Central memory CD8-positive, alpha-beta T cell (primary cell): ENCODE data around the gene FHAD1.
A peak's percentile ranks its signal among the peaks of the same experiment; 100 is the strongest.

Source experiments
- ATAC-seq: fragments of 150-1000 bp; cut with Tn5 transposase; replicated peaks from 2 replicates; pipeline ENCODE4 v1.10.0; 2022; ENCODE audit warnings: mild to moderate bottlenecking, moderate FRiP score, moderate number of reproducible peaks; ENCODE audit not compliant: poor library complexity, severe bottlenecking; ENCODE audit errors: extremely low read depth
- DNase-seq, 2 donors: peaks; one replicate each; pipeline ENCODE4 v3.0.0; 2021; ENCODE audit warnings: low spot score in 2 of 2
- H3K27ac Mint-ChIP-seq: one replicate; pipeline ENCODE4 v1.8.0; 2022; ENCODE audit warnings: low read depth, mild to moderate bottlenecking, moderate library complexity, mixed read lengths
- H3K27me3 Mint-ChIP-seq: one replicate; pipeline ENCODE4 v1.8.0; 2022; ENCODE audit warnings: mixed read lengths
- H3K36me3 Mint-ChIP-seq: one replicate; pipeline ENCODE4 v1.8.0; 2022; ENCODE audit warnings: mild to moderate bottlenecking, moderate library complexity, mixed read lengths; ENCODE audit not compliant: insufficient read depth
- H3K4me1 Mint-ChIP-seq: one replicate; pipeline ENCODE4 v1.8.0; 2022; ENCODE audit warnings: mixed read lengths
- H3K4me3 Mint-ChIP-seq: one replicate; pipeline ENCODE4 v1.8.0; 2022; ENCODE audit warnings: mild to moderate bottlenecking, moderate library complexity, mixed read lengths
- H3K9me3 Mint-ChIP-seq: one replicate; pipeline ENCODE4 v1.8.0; 2022; ENCODE audit warnings: mixed read lengths

The FHAD1 gene

DNA sequence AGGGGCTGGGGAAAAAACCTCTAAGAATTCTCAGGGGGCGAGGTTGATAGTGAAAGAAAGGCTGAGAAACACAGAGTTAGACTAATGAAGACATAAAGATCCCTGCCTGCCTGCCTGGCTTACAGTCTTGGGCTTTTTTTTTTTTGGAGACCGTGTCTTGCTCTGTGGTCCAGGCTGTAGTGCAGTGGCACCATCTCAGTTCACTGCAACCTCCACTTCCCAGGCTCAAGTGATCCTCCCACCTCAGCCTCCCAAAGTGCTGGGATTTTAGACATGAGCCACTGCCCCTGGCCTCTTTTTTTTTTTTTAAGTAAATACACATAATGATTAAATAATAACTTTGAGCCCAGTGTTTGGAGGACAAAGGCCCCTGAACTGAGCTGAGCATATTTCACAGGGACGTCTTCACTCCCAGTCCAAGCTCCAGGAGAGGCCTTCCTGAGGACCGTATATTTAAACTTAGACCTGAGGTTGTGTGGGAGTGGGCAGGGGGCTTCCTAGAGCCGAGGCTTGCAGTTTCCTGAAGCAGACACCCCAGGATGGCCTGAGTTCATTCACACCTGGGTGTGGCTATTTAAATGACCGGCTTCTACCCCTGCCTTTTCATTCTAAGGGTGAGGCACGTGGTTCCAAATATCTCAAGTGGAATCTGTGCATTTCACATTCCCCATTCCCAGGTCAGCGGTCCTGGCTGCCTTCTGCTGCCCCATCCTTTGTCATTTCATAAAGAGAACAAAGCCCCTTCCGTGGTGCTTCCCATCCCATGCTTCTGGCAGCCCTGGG, 146.6 kb downstream of the FHAD1 start:
- Mint-ChIP-seq H3K27me3 (no peaks in the 10 kb centered on the region), H3K9me3 (no peaks in the 10 kb centered on the region), H3K36me3 (peaks cover 2% of the 10 kb centered on the region), H3K27ac (no peak overlapping the region), H3K4me3 (no peak overlapping the region), H3K4me1 (no peaks in the 10 kb centered on the region)
- ATAC-seq (no peak), DNase-seq (no peak)

DNA sequence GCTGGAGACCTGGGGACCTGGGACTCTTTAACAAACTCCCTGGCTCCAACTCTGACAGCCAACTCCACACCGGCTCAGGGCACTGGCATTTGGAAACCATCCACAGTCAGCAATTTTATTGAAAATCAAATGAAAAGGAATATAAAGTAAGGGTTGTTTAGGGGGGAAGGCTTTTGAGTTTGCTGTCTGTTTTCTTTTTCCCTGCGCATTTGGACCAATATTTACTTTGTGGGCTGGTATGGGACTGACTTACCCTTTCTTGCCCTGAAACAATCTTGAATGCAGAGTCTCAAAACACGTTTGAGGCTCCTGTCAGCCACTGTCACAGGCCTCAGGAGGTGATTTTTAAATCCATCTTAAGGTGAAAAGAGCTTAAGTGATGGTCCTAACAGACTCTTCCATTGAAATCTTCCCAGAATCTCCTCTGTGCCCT, 147.3 kb downstream of the FHAD1 start:
- Mint-ChIP-seq H3K9me3 (no peaks in the 10 kb centered on the region), H3K27ac (no peak overlapping the region), H3K4me1 (no peaks in the 10 kb centered on the region), H3K4me3 (no peak overlapping the region), H3K27me3 (no peaks in the 10 kb centered on the region), H3K36me3 (peaks cover 2% of the 10 kb centered on the region)
- DNase-seq: no peak
- ATAC-seq: no peak

DNA sequence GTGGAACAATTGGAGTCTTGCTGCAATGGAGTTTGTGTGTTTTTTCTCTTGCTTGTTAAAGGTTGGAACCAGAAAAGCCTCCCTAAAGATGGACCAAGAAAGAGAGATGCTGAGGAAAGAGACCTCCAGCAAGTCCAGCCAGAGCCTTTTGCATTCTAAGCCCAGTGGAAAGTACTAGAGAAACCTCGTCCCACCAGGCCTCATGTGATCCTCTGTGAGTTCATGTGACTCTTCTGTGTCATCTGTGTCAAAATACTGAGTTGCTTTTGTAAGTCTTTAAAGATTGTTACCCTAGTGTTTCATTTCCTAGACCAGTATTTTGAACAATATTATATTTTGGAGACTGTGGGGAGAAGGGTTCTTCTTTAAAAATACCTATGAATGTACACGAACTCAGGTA, 150.2 kb downstream of the FHAD1 start:
- Mint-ChIP-seq H3K27me3 (no peaks in the 10 kb centered on the region), H3K27ac (no peak overlapping the region), H3K9me3 (no peaks in the 10 kb centered on the region), H3K36me3 (no peaks in the 10 kb centered on the region), H3K4me1 (peaks cover 5% of the 10 kb centered on the region), H3K4me3 (no peak overlapping the region)
- no peak for DNase-seq
- ATAC-seq: no peak

DNA sequence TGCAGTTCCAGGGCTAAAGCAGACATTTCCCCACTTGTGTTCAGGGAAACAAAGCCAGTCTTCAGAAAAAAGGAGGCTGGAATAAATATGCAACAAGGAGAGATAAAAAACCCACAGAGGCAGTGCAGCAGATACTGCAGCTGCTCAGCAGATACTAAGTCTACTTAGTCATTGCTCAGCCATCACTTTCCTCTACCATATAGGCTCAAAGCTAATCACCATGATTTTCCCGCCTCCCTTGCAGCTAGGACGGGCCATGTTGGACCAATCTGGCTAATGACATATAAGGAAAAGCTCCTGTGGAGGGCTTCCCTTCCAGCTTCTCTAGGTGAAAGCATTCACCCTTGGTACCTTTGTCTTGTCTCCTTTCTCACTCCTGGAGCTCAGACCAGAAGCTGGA, 152.7 kb downstream of the FHAD1 start:
- Mint-ChIP-seq H3K27ac (peak overlapping the region; percentile 19), H3K9me3 (no peaks in the 10 kb centered on the region), H3K4me1 (peaks cover 5% of the 10 kb centered on the region), H3K27me3 (no peaks in the 10 kb centered on the region), H3K36me3 (no peaks in the 10 kb centered on the region), H3K4me3 (no peak overlapping the region)
- ATAC-seq (no peak), DNase-seq (no peak)

DNA sequence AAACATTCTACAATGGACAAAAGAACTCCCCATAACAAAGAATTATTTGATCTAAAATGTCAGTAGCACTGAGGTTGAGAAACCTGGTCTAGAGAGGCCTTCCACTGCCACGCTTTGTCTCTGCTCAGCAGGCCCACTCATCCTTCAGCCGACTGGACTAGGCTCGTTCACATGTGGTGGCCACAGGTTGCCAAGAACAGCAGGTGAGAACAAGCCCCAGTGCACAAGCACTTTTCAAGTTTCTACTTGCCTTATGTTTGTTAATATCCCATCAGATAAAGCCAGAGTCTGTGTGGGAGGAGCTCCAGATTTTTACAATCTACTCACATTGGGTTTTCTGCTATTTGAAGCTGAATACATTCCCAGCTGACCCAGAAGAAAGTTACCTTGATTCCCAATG, 153.6 kb downstream of the FHAD1 start:
- Mint-ChIP-seq H3K9me3 (no peaks in the 10 kb centered on the region), H3K27me3 (no peaks in the 10 kb centered on the region), H3K27ac (no peak overlapping the region), H3K4me3 (no peak overlapping the region), H3K36me3 (peaks cover 2% of the 10 kb centered on the region), H3K4me1 (peaks cover 13% of the 10 kb centered on the region)
- DNase-seq: no peak
- ATAC-seq: no peak

DNA sequence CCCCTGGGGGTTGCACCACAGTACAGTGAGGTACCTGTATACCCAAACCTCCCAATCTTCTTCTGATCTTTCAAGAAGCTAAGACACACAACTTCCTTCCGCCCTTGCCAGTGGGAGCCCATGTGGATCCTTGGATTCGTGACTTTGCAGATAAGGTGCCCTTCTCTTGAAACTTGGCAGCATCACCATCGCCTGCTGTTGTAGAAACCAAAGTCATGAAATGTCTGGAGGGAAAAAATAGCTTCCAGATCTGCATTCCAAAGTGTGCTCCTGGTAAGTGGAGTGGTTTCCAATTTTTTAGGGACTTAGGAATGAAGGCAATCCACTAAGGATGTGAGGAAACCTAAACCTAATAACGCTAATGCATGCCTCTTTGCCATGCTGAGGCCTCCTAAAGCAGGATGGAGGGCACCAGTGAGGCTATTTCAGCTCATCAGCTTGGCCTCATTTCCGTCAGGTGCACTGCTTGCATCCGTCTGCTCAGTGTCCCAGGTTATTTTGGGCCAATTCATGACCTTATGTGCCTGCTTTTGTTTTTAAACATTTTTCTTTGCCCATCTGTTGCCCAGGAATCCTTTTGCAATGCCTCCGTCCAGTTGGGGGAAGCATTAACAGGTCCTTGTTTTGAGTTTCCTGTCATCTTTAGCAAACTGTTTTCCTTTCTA, 154.5 kb downstream of the FHAD1 start:
- no peaks in the 10 kb centered on the region for H3K9me3 Mint-ChIP-seq
- H3K4me3 Mint-ChIP-seq: no peak overlapping the region
- DNase-seq (no peak), ATAC-seq (no peak)
- no peak overlapping the region for H3K27ac Mint-ChIP-seq
- peaks cover 21% of the 10 kb centered on the region for H3K4me1 Mint-ChIP-seq
- H3K27me3 Mint-ChIP-seq: no peaks in the 10 kb centered on the region
- peaks cover 2% of the 10 kb centered on the region for H3K36me3 Mint-ChIP-seq

DNA sequence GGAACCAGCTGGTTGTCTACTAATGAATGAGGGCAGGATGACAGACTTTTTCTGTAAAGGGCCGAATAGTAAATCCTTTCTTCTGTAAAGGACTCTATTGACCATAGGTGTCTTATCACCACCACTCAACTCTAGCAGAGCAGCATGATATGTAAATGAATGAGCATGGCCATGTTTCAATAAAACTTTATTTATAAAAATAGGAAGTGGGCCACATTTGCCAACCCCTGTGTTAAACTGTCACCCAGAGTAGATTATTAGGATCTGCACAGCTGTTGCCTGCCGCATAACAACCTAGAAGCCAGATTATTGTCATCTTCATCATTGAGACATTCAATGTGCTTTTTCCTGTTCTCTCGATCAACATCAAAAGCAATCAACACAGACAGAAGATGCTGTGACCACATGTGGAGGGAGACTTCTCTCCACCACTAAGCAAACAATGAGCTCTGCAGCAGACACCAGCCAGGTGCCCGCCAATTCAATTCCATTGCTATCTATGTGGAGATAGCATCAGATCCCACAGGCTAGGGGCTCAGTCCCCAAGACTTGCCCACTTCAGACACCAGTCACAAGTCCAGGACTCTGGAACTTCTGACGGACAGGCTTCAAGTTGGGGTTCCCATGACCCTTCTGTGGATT, 155.9 kb downstream of the FHAD1 start:
- Mint-ChIP-seq H3K4me1 (peaks cover 35% of the 10 kb centered on the region), H3K27me3 (no peaks in the 10 kb centered on the region), H3K4me3 (no peak overlapping the region), H3K36me3 (peaks cover 5% of the 10 kb centered on the region), H3K27ac (no peak overlapping the region), H3K9me3 (no peaks in the 10 kb centered on the region)
- DNase-seq (no peak), ATAC-seq (no peak)

DNA sequence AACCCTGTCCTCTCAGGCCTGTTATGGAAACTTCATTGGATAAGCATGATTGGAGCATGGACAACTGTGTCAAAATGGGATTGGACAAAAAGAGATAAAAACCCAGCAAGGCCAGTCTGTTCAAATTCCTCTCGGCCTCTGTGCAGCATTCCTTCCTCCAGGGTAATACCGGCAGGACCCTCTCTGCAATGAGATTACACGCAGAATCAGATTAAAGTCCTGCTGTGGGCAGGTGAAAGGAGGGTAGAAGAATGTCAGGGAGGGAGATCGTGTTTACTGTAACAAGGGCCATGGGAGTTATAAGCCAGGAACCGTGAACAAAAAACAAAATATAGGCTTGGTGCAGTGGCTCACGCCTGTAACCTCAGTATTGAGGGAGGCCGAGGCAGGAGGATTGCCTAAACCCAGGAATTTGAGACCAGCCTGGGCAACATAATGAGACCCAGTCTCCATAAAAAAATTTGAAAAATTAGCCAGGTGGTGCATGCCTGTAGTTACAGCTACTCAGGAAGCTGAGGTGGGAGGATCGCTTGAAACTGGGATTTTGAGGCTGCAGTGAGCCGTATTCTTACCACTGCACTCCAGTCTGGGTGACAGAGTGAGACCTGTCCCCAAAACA, 157.0 kb downstream of the FHAD1 start:
- Mint-ChIP-seq H3K27me3 (no peaks in the 10 kb centered on the region), H3K4me3 (no peak overlapping the region), H3K4me1 (peaks cover 41% of the 10 kb centered on the region), H3K27ac (peak overlapping the region; percentile 46), H3K36me3 (peaks cover 7% of the 10 kb centered on the region), H3K9me3 (no peaks in the 10 kb centered on the region)
- no peak for ATAC-seq
- no peak for DNase-seq

DNA sequence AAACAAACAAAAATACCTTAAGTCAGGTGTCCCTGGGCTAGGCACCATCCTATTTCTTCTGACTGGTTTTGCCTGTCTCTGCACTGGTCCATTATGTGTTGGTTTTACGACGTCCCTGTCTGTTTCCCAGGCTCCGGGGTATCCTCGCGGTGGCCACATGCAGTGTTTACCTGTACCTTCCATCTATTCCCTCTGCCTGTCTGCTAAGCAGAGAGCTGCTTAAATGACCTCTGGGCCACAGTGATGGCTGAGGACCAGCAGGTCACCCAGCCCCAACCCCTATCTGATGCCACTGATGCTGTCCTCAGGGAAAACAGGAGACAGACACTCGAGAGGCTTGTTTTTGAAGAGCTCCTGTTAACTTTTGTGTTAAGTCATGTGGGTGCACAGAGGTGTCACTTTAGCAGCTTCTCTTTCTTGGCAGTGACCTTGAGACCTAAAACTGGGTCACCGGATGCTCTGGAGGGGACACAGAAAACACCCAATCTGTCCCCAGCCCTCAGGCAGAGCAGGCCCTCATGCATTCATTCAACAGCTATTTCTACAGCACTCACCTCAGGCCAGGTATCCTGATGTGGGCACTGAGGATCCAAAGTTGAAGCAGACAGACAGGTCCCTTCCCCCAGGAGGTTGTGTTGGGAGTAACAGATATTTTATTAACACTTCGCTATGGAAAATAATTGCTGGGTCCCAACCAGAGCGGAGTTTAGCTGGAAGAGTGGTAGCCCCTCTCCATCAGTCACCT, 158.3 kb downstream of the FHAD1 start:
- H3K36me3 Mint-ChIP-seq: peaks cover 15% of the 10 kb centered on the region
- peaks cover 46% of the 10 kb centered on the region for H3K4me1 Mint-ChIP-seq
- ATAC-seq (no peak), DNase-seq (no peak)
- H3K27ac Mint-ChIP-seq: peak overlapping the region; percentile 90
- no peaks in the 10 kb centered on the region for H3K9me3 Mint-ChIP-seq
- peak overlapping the region; percentile 72 for H3K4me3 Mint-ChIP-seq
- H3K27me3 Mint-ChIP-seq: no peaks in the 10 kb centered on the region

DNA sequence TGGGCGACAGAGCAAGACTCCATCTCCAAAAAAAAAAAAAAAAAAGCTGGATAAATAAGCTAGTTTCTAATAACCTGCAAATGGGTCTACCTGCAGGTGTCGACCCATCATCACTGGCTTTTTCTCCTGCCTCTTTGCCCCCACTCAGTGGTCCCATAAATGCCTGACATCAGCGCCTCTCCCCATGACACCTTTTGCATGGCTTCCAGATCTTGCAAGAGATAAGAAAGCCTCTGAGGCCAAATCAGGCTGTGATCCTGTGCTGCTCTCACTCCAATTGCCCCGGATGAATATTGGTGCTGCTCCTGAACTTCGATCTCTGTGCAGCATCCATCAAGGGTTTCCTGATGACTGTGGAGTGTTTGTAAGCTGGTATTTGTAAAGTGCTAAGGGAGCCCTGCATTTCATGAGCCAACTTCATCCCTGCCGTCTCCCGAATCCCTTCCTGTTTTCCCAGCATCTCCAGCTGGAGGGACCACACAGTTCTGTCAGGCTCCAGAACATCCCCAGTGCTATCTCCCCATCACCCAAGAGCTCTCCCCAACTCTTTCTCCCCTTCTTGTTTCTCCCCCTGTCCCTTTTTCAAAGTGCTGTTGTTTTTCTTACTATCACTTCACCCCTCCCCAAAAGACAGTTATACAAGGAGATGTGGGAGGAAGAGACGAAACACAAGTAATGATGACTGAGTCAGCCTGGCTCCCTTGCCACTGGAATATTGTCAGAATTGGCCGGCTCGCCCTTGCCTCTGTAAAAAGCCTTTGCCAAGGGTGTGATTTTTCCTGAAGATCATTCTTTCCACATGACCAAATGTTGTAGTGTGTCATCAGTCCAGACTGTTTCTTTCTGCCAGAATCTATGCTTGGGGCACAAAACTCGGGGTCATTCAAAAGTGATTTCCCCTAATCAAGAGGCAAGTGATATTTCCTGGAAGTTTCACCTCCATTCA, 159.9 kb downstream of the FHAD1 start:
- peaks cover 53% of the 10 kb centered on the region for H3K4me1 Mint-ChIP-seq
- H3K36me3 Mint-ChIP-seq: peaks cover 31% of the 10 kb centered on the region
- no peaks in the 10 kb centered on the region for H3K9me3 Mint-ChIP-seq
- H3K27ac Mint-ChIP-seq: peak overlapping the region; percentile 100
- no peaks in the 10 kb centered on the region for H3K27me3 Mint-ChIP-seq
- no peak for DNase-seq
- no peak for ATAC-seq
- peak overlapping the region; percentile 68 for H3K4me3 Mint-ChIP-seq

DNA sequence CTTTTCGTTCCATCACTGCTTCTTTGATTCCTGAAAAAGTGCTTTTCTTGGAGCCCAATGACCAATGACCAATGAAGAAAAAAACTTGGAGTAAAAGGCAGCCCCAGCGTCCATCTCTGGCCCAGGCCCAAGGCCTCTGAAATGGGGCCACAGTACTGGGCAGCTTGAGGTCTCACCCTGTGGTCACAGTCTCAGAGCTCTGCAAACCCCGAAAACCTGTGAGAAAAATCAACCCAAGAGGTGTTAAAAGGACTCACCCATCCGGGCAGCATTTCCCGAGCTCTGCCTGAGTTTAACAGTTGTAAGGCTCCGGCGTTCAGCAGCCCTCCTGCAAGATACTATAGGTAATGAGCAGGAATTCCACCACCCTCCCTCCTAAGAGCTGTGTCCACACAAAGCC, 160.6 kb downstream of the FHAD1 start:
- Mint-ChIP-seq H3K4me3 (peak overlapping the region; percentile 68), H3K27me3 (no peaks in the 10 kb centered on the region), H3K4me1 (peaks cover 60% of the 10 kb centered on the region), H3K9me3 (no peaks in the 10 kb centered on the region), H3K36me3 (peaks cover 38% of the 10 kb centered on the region), H3K27ac (peak overlapping the region; percentile 100)
- DNase-seq: no peak
- ATAC-seq: no peak
